HG03196 (cell line): ENCODE results near the gene RPL21.
"Not testable (repeated sequence)": the region's sequence is repeated elsewhere in the genome, so short reads cannot be mapped to it uniquely, and the experiment has no call there.

Experiments
- ATAC-seq: cut with Tn5 transposase; IDR thresholded peaks from one replicate; pipeline ENCODE4 v1.9.1; 2021; ENCODE audit not compliant: unreplicated experiment

The RPL21 gene

GRCh38 chr13:27251166-27252091, at the start of gene RPL21:
Gene RPL21, plus strand, starts transcription at chr13:27251558. Its CDS starts 2,219 bp downstream, at chr13:27253777.
- peak; percentile 93 for ATAC-seq

GRCh38 chr13:27201661-27202060, 49.7 kb upstream of the RPL21 start:
- ATAC-seq: no peak

- no peak for ATAC-seq
Observed at GRCh38 chr13:27203186-27203585, 48.2 kb upstream of the RPL21 start.

- no peak for ATAC-seq
Observed at GRCh38 chr13:27203854-27204253, 47.5 kb upstream of the RPL21 start.

- no peak for ATAC-seq
Observed at GRCh38 chr13:27208514-27208913, 42.8 kb upstream of the RPL21 start.

- no peak for ATAC-seq
Observed at GRCh38 chr13:27211271-27211670, 40.1 kb upstream of the RPL21 start.

- no peak for ATAC-seq
Observed at GRCh38 chr13:27211771-27212364, 39.5 kb upstream of the RPL21 start.

- ATAC-seq: not testable (repeated sequence)
Observed at GRCh38 chr13:27213386-27213785, 38.0 kb upstream of the RPL21 start.

- ATAC-seq: not testable (repeated sequence)
Observed at GRCh38 chr13:27217791-27218190, 33.6 kb upstream of the RPL21 start.

GRCh38 chr13:27218861-27219260, 32.5 kb upstream of the RPL21 start:
- ATAC-seq: not testable (repeated sequence)

GRCh38 chr13:27219611-27220010, 31.7 kb upstream of the RPL21 start:
- no peak for ATAC-seq

- not testable (repeated sequence) for ATAC-seq
Observed at GRCh38 chr13:27222100-27222499, 29.3 kb upstream of the RPL21 start.

- ATAC-seq: no peak
Observed at GRCh38 chr13:27226991-27227390, 24.4 kb upstream of the RPL21 start.

GRCh38 chr13:27228131-27228530, 23.2 kb upstream of the RPL21 start:
- no peak for ATAC-seq

- ATAC-seq: no peak
Observed at GRCh38 chr13:27229642-27230041, 21.7 kb upstream of the RPL21 start.

- no peak for ATAC-seq
Observed at GRCh38 chr13:27233964-27234363, 17.4 kb upstream of the RPL21 start.

- ATAC-seq: no peak
Observed at GRCh38 chr13:27236478-27236877, 14.9 kb upstream of the RPL21 start.

- no peak for ATAC-seq
Observed at GRCh38 chr13:27242702-27243101, 8.7 kb upstream of the RPL21 start.

- no peak for ATAC-seq
Observed at GRCh38 chr13:27245610-27246009, 5.7 kb upstream of the RPL21 start.

GRCh38 chr13:27250833-27251165, 559 bp upstream of the RPL21 start:
- peak; percentile 4 for ATAC-seq

GRCh38 chr13:27252467-27252866, 1.1 kb downstream of the RPL21 start:
- ATAC-seq: no peak

GRCh38 chr13:27257233-27257568, 5.8 kb downstream of the RPL21 start:
- ATAC-seq: no peak
